Retina (tissue), 1 donor: ENCODE measurements around the gene FBXW11.
"Not testable (repeated sequence)": the region's sequence is repeated elsewhere in the genome, so short reads cannot be mapped to it uniquely, and the experiment has no call there.

Experiments used
- DNase-seq: peaks from one replicate; pipeline ENCODE4 v3.0.0-alpha.2; 2016

FBXW11 gene

GRCh38 chr5:171951218-171951617 is 55.2 kb downstream of the FBXW11 start:
- DNase-seq: no peak

GRCh38 chr5:171946000-171946781 is 60.2 kb downstream of the FBXW11 start:
- DNase-seq: no peak

DNA sequence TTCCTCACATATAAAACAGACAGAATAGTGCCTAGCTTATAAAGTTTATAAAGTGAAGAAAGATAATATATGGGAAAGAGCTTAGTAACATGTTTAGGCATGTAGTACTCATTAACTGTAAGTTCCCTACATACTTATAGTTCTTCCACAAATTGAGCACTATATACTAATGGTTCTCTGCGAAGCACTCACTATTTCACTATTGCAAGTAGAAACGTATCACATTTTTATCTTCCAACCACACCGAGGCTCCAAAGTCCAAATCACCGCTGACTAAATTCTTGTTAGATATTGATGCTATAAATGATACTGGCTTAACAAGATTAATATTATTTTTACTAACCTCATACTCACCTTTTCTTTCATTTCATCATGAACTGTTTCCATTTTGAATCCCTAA is 61.0 kb downstream of the FBXW11 start:
- DNase-seq: no peak

DNA sequence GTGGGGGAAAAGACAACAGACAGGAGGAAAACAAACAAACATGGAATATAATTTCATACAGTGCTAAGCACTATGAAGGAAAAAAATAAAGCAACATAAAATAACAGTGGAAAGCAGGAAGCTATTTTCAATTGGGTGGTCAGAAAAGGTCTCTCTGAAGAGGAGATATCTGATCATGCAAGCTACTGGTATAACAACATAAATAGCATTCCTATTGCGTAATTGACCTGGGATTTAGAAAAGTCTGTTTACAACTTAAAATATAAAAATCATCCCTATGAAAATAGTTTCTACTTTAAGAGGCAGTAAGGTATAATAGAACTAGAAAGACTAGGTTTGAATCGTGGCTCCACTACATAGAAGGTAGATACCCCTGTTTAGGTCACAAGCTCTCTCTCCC is 61.4 kb downstream of the FBXW11 start:
- no peak for DNase-seq

GRCh38 chr5:171942112-171942516 is 64.3 kb downstream of the FBXW11 start:
- not testable (repeated sequence) for DNase-seq

- DNase-seq: not testable (repeated sequence)
Observed at GRCh38 chr5:171941675-171942074, 64.8 kb downstream of the FBXW11 start.

DNA sequence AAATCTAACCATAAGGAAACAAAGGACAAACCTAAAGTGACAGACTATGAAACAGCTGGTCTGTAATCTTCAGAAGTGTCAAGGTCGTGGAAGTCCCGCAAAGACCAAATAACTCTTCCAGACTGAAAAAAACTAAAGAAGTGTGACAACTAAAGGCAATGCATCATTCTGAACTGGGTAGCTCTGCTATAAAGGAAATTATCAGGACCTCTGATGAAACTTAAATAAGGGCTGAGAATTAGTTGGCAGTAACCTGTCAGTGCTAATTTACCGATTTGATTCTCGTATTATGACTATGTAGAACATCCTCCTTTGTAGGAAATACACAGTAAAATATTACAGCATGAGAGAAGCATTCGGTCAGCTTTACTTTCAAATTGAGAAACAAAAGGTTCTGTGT is 65.2 kb downstream of the FBXW11 start:
- DNase-seq: not testable (repeated sequence)

DNA sequence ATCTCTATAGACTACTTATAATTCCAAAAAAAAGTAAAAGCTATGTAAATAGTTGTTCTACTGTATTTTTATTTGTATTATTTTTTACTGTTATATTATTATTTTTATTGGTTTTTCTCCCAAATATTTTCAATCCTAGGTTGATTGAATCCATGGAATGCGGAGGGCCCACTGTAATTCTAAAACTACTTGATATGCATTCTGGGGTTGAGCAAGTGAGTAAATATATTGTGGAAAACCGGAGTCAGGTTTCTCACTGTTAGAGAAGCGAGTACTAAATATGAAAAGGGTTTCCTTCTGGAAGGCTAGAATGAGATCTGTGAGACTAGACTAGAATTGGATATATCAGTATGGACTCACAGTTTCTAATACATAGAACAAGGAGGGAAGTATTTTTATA is 66.5 kb downstream of the FBXW11 start:
- DNase-seq: no peak

DNA sequence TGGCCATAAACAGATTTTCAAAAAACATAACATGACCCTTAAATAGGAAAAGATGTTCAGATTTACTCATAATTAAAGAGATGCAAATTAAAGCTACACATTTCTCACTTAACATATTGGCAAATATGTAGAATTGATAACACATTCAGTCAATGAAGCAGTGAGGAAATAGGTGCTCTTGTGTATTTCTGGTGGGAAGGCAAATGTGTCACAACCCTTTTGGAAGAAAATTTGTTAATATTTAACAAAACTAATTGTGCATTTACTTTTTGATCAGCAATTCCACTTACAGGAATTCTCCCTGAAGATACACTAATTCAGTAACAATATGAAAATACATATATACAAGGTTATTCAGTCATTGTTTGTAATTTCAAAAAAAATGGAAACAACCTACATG is 68.1 kb downstream of the FBXW11 start:
- DNase-seq: no peak

- no peak for DNase-seq
Observed at GRCh38 chr5:171937351-171937750, 69.1 kb downstream of the FBXW11 start.

GRCh38 chr5:171934586-171934985 is 71.9 kb downstream of the FBXW11 start:
- DNase-seq: no peak

DNA sequence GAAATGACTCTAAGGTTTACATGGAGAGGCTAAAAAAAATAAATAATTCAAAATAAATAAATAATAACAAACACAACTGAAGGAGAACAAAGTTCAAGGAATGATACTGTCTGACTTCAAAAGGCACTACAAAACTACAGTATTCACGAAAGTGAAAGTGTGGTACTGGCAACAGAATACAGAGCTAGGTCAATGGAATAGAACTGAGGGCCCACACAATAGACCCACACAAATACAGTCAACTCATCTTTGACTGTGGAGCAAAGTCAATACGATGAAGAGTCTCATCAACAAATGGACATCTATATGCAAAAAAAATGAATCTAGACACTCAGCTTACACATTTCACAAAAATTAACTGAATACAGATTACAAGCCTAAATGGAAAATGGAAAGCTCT is 75.3 kb downstream of the FBXW11 start:
- no peak for DNase-seq

- no peak for DNase-seq
Observed at GRCh38 chr5:171927345-171927941, 79.0 kb downstream of the FBXW11 start.

GRCh38 chr5:171926311-171926710 is 80.1 kb downstream of the FBXW11 start:
- DNase-seq: no peak

- DNase-seq: no peak
Observed at GRCh38 chr5:171924493-171925122, 81.8 kb downstream of the FBXW11 start.

DNA sequence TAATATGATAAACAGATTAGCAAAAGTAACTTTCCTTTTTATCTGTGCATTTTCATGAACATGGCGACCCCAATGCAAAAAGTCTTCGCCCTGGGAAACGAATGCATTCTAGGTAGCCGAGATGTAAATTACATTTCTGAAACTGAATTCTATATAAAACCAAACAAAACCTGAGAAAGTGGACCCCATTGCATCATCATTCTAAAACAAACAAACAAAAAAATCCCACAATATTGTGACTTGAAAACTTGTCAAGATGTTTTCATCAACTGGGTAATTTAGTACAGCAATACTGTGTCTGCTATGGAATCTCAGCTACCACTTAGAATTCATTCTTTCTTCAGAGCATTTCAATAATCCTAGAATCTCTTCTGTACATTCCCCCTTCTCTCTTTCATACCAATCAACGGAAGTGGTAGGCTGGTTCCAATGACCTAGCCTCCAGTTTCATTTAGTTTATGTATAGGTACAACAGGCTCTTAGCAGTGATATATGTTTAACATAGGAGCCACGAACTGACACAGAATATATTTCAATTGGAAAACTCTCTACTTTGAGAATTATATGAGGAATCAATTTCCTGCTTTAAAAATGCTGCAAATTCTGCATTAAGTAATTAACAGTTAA is 85.6 kb downstream of the FBXW11 start:
- no peak for DNase-seq

DNA sequence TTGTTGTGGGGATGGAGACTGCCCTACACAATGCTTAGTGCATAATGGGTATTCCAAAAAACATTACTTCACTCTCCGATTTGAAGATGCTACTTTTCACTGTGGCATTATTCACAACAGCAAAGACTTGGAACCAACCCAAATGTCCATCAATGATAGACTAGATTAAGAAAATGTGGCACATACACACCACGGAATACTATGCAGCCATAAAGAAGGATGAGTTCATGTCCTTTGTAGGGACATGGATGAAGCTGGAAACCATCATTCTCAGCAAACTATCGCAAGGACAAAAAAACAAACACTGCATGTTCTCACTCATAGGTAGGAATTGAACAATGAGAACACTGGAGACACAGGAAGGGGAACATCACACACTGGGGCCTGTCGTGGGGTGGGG is 90.7 kb downstream of the FBXW11 start:
- not testable (repeated sequence) for DNase-seq

GRCh38 chr5:171914726-171915338 is 91.6 kb downstream of the FBXW11 start:
- DNase-seq: peak; percentile 42

- no peak for DNase-seq
Observed at GRCh38 chr5:171913987-171914273, 92.5 kb downstream of the FBXW11 start.

DNA sequence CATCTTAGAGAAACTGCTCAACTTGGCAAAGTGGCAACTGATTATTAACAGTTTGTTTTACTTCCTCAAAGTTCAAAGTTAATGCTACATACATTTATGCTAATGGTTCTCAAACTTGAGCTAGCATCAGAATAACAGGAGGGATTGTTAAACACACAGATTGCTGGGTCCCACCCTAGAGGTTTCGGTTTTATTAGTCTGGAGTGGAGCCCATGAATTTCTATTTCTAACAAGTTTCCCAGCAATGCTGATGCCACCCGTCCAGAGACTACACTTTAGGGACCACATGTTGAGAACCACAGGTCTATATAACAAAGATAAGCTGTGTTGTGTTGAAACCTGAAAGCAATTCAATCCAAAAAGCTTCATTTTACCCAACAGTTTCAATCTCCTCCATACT is 95.3 kb downstream of the FBXW11 start:
- DNase-seq: no peak

DNA sequence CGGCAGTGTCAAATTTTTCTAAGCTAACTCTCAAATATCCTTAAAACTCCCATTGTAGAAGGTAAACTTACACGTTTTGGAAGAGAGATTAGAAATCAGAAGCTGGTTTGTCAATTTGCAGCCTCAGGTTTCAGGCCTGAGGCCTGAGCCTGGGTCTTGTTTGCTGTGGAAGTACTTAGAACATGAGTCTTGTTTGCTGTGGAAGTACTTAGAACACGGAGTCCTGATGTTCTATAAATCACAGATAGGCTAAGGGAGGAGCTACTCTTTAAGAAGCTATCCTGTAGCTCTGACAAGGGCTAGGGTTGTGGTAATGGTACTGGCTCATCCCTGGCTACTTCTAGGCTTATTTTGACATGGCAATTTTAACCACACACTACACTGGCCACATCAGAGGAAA is 97.8 kb downstream of the FBXW11 start:
- no peak for DNase-seq

GRCh38 chr5:171907725-171908343 is 98.6 kb downstream of the FBXW11 start:
- DNase-seq: peak; percentile 64
